H1 (cell line): ENCODE data around the gene KCNH6. TPM values are rescaled to one million over a fixed set of nuclear protein-coding genes. Genes with fewer than 3 reads are reported as not detected.

Experiments used
- CTCF ChIA-PET: fragments of 300-600 bp; sonication (Branson Sonifier 250); formaldehyde crosslinking; loops from one replicate; lab custom pipeline; 2021; ENCODE audit not compliant: partially characterized antibody; lab: Charles Lee
- POLR2A ChIA-PET: fragments of 300-600 bp; sonication (Branson Sonifier 250); formaldehyde crosslinking; loops from one replicate; lab custom pipeline; 2021; ENCODE audit warnings: inconsistent platforms; ENCODE audit not compliant: partially characterized antibody; lab: Charles Lee
- DNase-seq, 2 experiments: peaks; one replicate each; pipeline versions ENCODE4 v3.0.0 to v3.0.0-alpha.2; 2010 to 2022; ENCODE audit warnings: low spot score in 2 of 2, low read depth in 1 of 2, mixed read lengths in 1 of 2
- FAIRE-seq: peaks from 2 replicates; lab custom pipeline; 2011; peaks lifted over from hg19 to GRCh38; lab: Jason Lieb, UNC
- H2AFZ ChIP-seq: 2 replicates; pipeline ENCODE4 v1.8.1; 2012; ENCODE audit warnings: low read length, inconsistent platforms
- H2AK5ac ChIP-seq: 2 replicates; pipeline ENCODE4 v1.6.1; 2013; ENCODE audit warnings: low read depth, low read length
- H2BK120ac ChIP-seq: replicated peaks from 2 replicates; pipeline ENCODE3; 2013; ENCODE audit warnings: low read depth, low read length, inconsistent platforms
- H2BK12ac ChIP-seq: 2 replicates; pipeline ENCODE4 v1.6.1; 2013; ENCODE audit warnings: low read depth, low read length
- H2BK15ac ChIP-seq: 2 replicates; pipeline ENCODE4 v1.6.1; 2013; ENCODE audit warnings: low read length
- H2BK20ac ChIP-seq: 2 replicates; pipeline ENCODE4 v1.6.1; 2013; ENCODE audit warnings: low read length
- H2BK5ac ChIP-seq: 2 replicates; pipeline ENCODE4 v1.6.1; 2013; ENCODE audit warnings: low read depth, low read length
- H3K14ac ChIP-seq: 2 replicates; pipeline ENCODE4 v1.6.1; 2013; ENCODE audit warnings: inconsistent platforms; ENCODE audit not compliant: insufficient read length
- H3K18ac ChIP-seq: 2 replicates; pipeline ENCODE4 v1.6.1; 2013; ENCODE audit warnings: low read length; ENCODE audit errors: extremely low read depth
- H3K23ac ChIP-seq: 2 replicates; pipeline ENCODE4 v1.6.1; 2013; ENCODE audit warnings: inconsistent platforms; ENCODE audit not compliant: insufficient read length
- H3K23me2 ChIP-seq: 2 replicates; pipeline ENCODE4 v1.6.1; 2013; ENCODE audit warnings: low read depth, low read length
- H3K27ac ChIP-seq: 2 replicates; pipeline ENCODE4 v1.6.1; 2011; ENCODE audit warnings: low read depth, low read length, inconsistent platforms
- H3K27me3 ChIP-seq, 4 experiments: replicated peaks in 1 of 4; 1 replicate in 1 of 4; 2 replicates in 3 of 4; pipeline versions ENCODE4 v1.6.1 to v1.8.1; 2011 to 2013; ENCODE audit warnings: low read length in 3 of 4, mild to moderate bottlenecking in 3 of 4, inconsistent platforms in 2 of 4, mixed read lengths in 2 of 4, moderate library complexity in 1 of 4; ENCODE audit not compliant: control insufficient read depth in 3 of 4, insufficient read depth in 3 of 4; ENCODE audit errors: extremely low read depth in 1 of 4
- H3K36me3 ChIP-seq, 4 experiments: 2 replicates each; pipeline versions ENCODE4 v1.6.1 to v1.8.1; 2011 to 2013; ENCODE audit warnings: mild to moderate bottlenecking in 4 of 4, low read length in 3 of 4, moderate library complexity in 2 of 4, control low read depth in 1 of 4, inconsistent platforms in 1 of 4; ENCODE audit not compliant: insufficient read depth in 4 of 4, control insufficient read depth in 2 of 4
- H3K4ac ChIP-seq: replicated peaks from 2 replicates; pipeline ENCODE3; 2013; ENCODE audit warnings: low read length, low read depth, mixed read lengths, inconsistent platforms; ENCODE audit not compliant: insufficient read length
- H3K4me1 ChIP-seq, 4 experiments: replicated peaks in 1 of 4; 1 replicate in 1 of 4; 2 replicates in 3 of 4; pipeline versions ENCODE4 v1.6.1 to v1.8.1; 2011 to 2013; ENCODE audit warnings: low read length in 3 of 4, inconsistent platforms in 2 of 4, mixed read lengths in 1 of 4; ENCODE audit not compliant: insufficient read depth in 4 of 4, control insufficient read depth in 3 of 4
- H3K4me2 ChIP-seq, 2 experiments: 2 replicates each; pipeline versions ENCODE4 v1.6.1 to v1.8.1; 2011 to 2013; ENCODE audit warnings: low read depth in 2 of 2, low read length in 2 of 2, control low read depth in 1 of 2, inconsistent platforms in 1 of 2, mild to moderate bottlenecking in 1 of 2; ENCODE audit not compliant: insufficient read depth in 1 of 2
- H3K4me3 ChIP-seq, 4 experiments: fragments of 200-600, 300-600 bp in 1 of 4; sonication (generic), shearing (Covaris generic), sonication (Bioruptor Twin) in 1 of 4; 2 replicates each; pipeline versions ENCODE4 v1.5.1 to v1.8.1; 2011 to 2016; ENCODE audit warnings: low read length in 4 of 4, low read depth in 3 of 4, control low read depth in 2 of 4, inconsistent platforms in 2 of 4, mild to moderate bottlenecking in 2 of 4, mixed read lengths in 1 of 4, moderate library complexity in 1 of 4; ENCODE audit not compliant: insufficient read depth in 2 of 4; ENCODE audit errors: extremely low read depth in 1 of 4
- H3K56ac ChIP-seq: replicated peaks from 2 replicates; pipeline ENCODE3; 2013; ENCODE audit warnings: low read depth, mild to moderate bottlenecking, mixed read lengths, low read length, inconsistent platforms; ENCODE audit not compliant: insufficient read length
- H3K79me1 ChIP-seq: 2 replicates; pipeline ENCODE4 v1.6.1; 2013; ENCODE audit warnings: low read depth, low read length, control low read depth
- H3K79me2 ChIP-seq, 2 experiments: 2 replicates each; pipeline versions ENCODE4 v1.6.1 to v1.8.1; 2012 to 2013; ENCODE audit warnings: low read length in 2 of 2, mild to moderate bottlenecking in 2 of 2, inconsistent platforms in 1 of 2; ENCODE audit not compliant: insufficient read depth in 2 of 2, control insufficient read depth in 1 of 2
- H3K9ac ChIP-seq, 4 experiments: replicated peaks in 1 of 4; 1 replicate in 1 of 4; 2 replicates in 3 of 4; pipeline versions ENCODE4 v1.6.1 to v1.8.1; 2011 to 2013; ENCODE audit warnings: low read depth in 3 of 4, low read length in 3 of 4, control low read depth in 2 of 4, mild to moderate bottlenecking in 2 of 4, moderate library complexity in 2 of 4, inconsistent platforms in 1 of 4; ENCODE audit errors: extremely low read depth in 1 of 4
- H3K9me3 ChIP-seq, 2 experiments: 2 replicates each; pipeline versions ENCODE4 v1.6.1 to v1.8.1; 2012 to 2013; ENCODE audit warnings: mild to moderate bottlenecking in 2 of 2, moderate library complexity in 2 of 2, control low read depth in 1 of 2, inconsistent platforms in 1 of 2, low read depth in 1 of 2, low read length in 1 of 2, mixed read lengths in 1 of 2; ENCODE audit not compliant: insufficient read depth in 2 of 2
- H4K20me1 ChIP-seq, 2 experiments: replicated peaks in 1 of 2; 2 replicates each; pipeline versions ENCODE3 to v1.8.1; 2011 to 2013; ENCODE audit warnings: inconsistent platforms in 2 of 2, low read length in 2 of 2, mild to moderate bottlenecking in 1 of 2; ENCODE audit not compliant: insufficient read depth in 2 of 2, control insufficient read depth in 1 of 2
- H4K5ac ChIP-seq: 2 replicates; pipeline ENCODE4 v1.6.1; 2013; ENCODE audit warnings: low read length, low read depth, mixed read lengths, inconsistent platforms; ENCODE audit not compliant: insufficient read length
- H4K8ac ChIP-seq: 2 replicates; pipeline ENCODE4 v1.8.0; 2013; ENCODE audit warnings: mild to moderate bottlenecking, moderate library complexity, low read length, inconsistent platforms; ENCODE audit not compliant: insufficient read depth; ENCODE audit errors: extremely low read depth
- H4K91ac ChIP-seq: replicated peaks from 2 replicates; pipeline ENCODE3; 2013; ENCODE audit warnings: low read length, mixed read lengths, inconsistent platforms; ENCODE audit not compliant: insufficient read length
- BACH1 ChIP-seq: IDR thresholded peaks from 2 replicates; pipeline ENCODE4 v1.6.1; 2012; ENCODE audit warnings: low read length, improper control_type of control experiment
- CHD1 ChIP-seq: IDR thresholded peaks from 2 replicates; pipeline ENCODE4 v1.6.1; 2012; ENCODE audit warnings: low read depth, low read length, improper control_type of control experiment
- CTBP2 ChIP-seq: IDR thresholded peaks from 2 replicates; pipeline ENCODE4 v1.7.0; 2011; ENCODE audit warnings: borderline replicate concordance, mild to moderate bottlenecking, moderate library complexity, mixed read lengths, low read length; ENCODE audit not compliant: insufficient read depth, insufficient read length
- EZH2 ChIP-seq: fragments of 200-600 bp; sonication (generic); IDR thresholded peaks from 2 replicates; pipeline ENCODE4 v1.7.1; 2012; ENCODE audit warnings: low read depth, mild to moderate bottlenecking, moderate library complexity, low read length, inconsistent platforms; ENCODE audit not compliant: severe bottlenecking
- HDAC2 ChIP-seq, 2 experiments: fragments of 300-600 bp in 1 of 2; sonication (generic) in 1 of 2; IDR thresholded peaks; 2 replicates each; pipeline ENCODE4 v1.6.1; 2011 to 2012; ENCODE audit warnings: low read depth in 2 of 2, low read length in 2 of 2, mild to moderate bottlenecking in 2 of 2, moderate library complexity in 2 of 2, borderline replicate concordance in 1 of 2, inconsistent platforms in 1 of 2
- NANOG ChIP-seq: IDR thresholded peaks from 2 replicates; pipeline ENCODE4 v1.6.1; 2011; ENCODE audit warnings: low read length, low read depth, mild to moderate bottlenecking, inconsistent platforms; ENCODE audit not compliant: insufficient read depth, poor library complexity, severe bottlenecking
- RAD21 ChIP-seq, 2 experiments: IDR thresholded peaks in 1 of 2; conservative IDR thresholded peaks in 1 of 2; 2 replicates each; pipeline ENCODE4 v1.6.1; 2011; ENCODE audit warnings: low read depth in 2 of 2, low read length in 2 of 2, improper control_type of control experiment in 1 of 2, inconsistent platforms in 1 of 2, mild to moderate bottlenecking in 1 of 2, moderate library complexity in 1 of 2
- RFX5 ChIP-seq: IDR thresholded peaks from 2 replicates; pipeline ENCODE4 v1.6.1; 2011; ENCODE audit warnings: low read depth, low read length, improper control_type of control experiment, borderline replicate concordance
- RNF2 ChIP-seq: fragments of 200-900, 300-1000 bp; sonication (generic); IDR thresholded peaks from 2 replicates; pipeline ENCODE4 v1.7.1; 2016; ENCODE audit warnings: borderline replicate concordance, low read depth, mild to moderate bottlenecking, antibody characterized with exemption, low read length; ENCODE audit not compliant: poor library complexity, severe bottlenecking; ENCODE audit errors: missing control alignments
- SIRT6 ChIP-seq: IDR thresholded peaks from one replicate; pipeline ENCODE4 v1.7.1; 2012; ENCODE audit warnings: low read length, inconsistent platforms
- SP4 ChIP-seq: IDR thresholded peaks from 2 replicates; pipeline ENCODE4 v1.6.1; 2012; ENCODE audit warnings: low read length, inconsistent platforms
- TAF1 ChIP-seq: IDR thresholded peaks from 2 replicates; pipeline ENCODE4 v1.6.1; 2011; ENCODE audit warnings: mild to moderate bottlenecking, low read depth, low read length
- YY1 ChIP-seq: IDR thresholded peaks from 2 replicates; pipeline ENCODE4 v1.6.1; 2011; ENCODE audit warnings: low read depth, mild to moderate bottlenecking, low read length
- WGBS, 2 experiments: shearing (Covaris generic) in 1 of 2; methylation state at CpG; one replicate each; pipeline versions ENCODE4 v1.1.6 to v1.1.7; 2013 to 2015; ENCODE audit warnings: low lambda C conversion rate in 2 of 2, mixed read lengths in 2 of 2, inconsistent platforms in 1 of 2, low coverage in 1 of 2, missing lambda C conversion rate in 1 of 2; ENCODE audit not compliant: insufficient replicate concordance in 2 of 2, insufficient coverage in 1 of 2, insufficient read length in 1 of 2; ENCODE audit errors: extremely low coverage in 1 of 2, missing lambda C conversion rate in 1 of 2; 5-methylcytosine and 5-hydroxymethylcytosine counted together
- polyA plus RNA-seq, 7 experiments: library from polyadenylated mRNA; depleted of rRNA in 3 of 7; stranded (reverse) in 5 of 7; unstranded in 2 of 7; fragments of >200 nt in 5 of 7; fragments of 200-250 nt in 2 of 7; gene quantifications; 1 replicate in 5 of 7; 2 replicates in 1 of 7; 4 replicates in 1 of 7; pipeline versions ENCODE4 v1.2.1 to v1.2.3, GENCODE V29; 2011 to 2013; ENCODE audit warnings: missing spikeins in 2 of 7, mixed read lengths in 2 of 7
- total RNA-seq: library from RNA; stranded (reverse); fragmentation: NEBNext Ultra II Directional; extraction: Animal tissue kit (Norgen Biotek cat#: 25700); gene quantifications from 2 replicates; pipeline ENCODE4 v1.2.1, GENCODE V29; 2021

The KCNH6 gene
- total and polyA plus RNA-seq, 2 of the 8 experiments (the other 6 are each of a cell fraction or from before 2014, with no cell fraction given): 1.8 to 3.6 TPM

- Histone ChIP-seq H3K4me1 (peaks cover 0 to 6% (median 2%) of the 10 kb centered on the region in 4 experiments; a peak in 2 of 7 replicates), H3K4me2 (no peak overlapping the region), H4K20me1 (peaks cover 0 to 2% of the 10 kb centered on the region in 2 experiments), H2BK12ac (no peak overlapping the region), H3K36me3 (no peaks in the 10 kb centered on the region), H2BK120ac (no peak overlapping the region), H2AK5ac (no peak overlapping the region), H2BK5ac (no peak overlapping the region), H3K4me3 (no peak overlapping the region), H3K79me2 (no peaks in the 10 kb centered on the region), H4K5ac (no peak overlapping the region), H4K91ac (no peak overlapping the region), H3K9ac (no peak overlapping the region), H3K9me3 (no peaks in the 10 kb centered on the region), H3K79me1 (no peaks in the 10 kb centered on the region), H3K18ac (no peak overlapping the region), H3K27me3 (peaks cover 0 to 4% (median 0%) of the 10 kb centered on the region in 4 experiments; a peak in 1 of 7 replicates), H3K14ac (no peak overlapping the region), H3K23ac (no peak overlapping the region), H2BK20ac (no peak overlapping the region), H4K8ac (no peak overlapping the region), H3K23me2 (no peaks in the 10 kb centered on the region), H2AFZ (no peak overlapping the region), H3K56ac (no peak overlapping the region), H3K4ac (no peak overlapping the region), H2BK15ac (no peak overlapping the region), H3K27ac (no peak overlapping the region)
- no peak for DNase-seq
- no peak for FAIRE-seq
- CTCF ChIA-PET: interaction anchor here (1.3 kb wide), 1 partner anchor 12 kb away, joined by 3 read pairs; no protein-coding TSS in a partner anchor
- POLR2A ChIA-PET: no interaction called here
- WGBS, 2 experiments: 86% methylated on average over 9 of the region's 9 CpGs; no CpG with 5 or more reads in 1 of the 2 experiments
- TF ChIP-seq SP4: no peak
- no peak for TF ChIP-seq RNF2
- TF ChIP-seq BACH1: no peak
- no peak for TF ChIP-seq RAD21 (IDR thresholded peaks at IDR 0.05 in 1 of 2, conservative IDR thresholded peaks at IDR 0.05 in 1 of 2; ENCODE audit: low read depth in 2 of 2, low read length in 2 of 2)
- TF ChIP-seq NANOG: no peak
- TF ChIP-seq TAF1: no peak
- no peak for TF ChIP-seq RFX5
- TF ChIP-seq EZH2: no peak
- TF ChIP-seq CTBP2: no peak
- TF ChIP-seq HDAC2 (IDR thresholded peaks at IDR 0.05; ENCODE audit: borderline replicate concordance in 1 of 2, low read depth in 2 of 2, low read length in 2 of 2): no peak
- TF ChIP-seq CHD1: no peak
- no peak for TF ChIP-seq YY1
- no peak for TF ChIP-seq SIRT6
These were observed 29.7 kb upstream of the KCNH6 start for GRCh38 chr17:63493411-63493810.
